Parietal lobe (tissue), 1 donor: Measurements from ENCODE around the gene TBC1D14. TPM values are rescaled to one million over a fixed set of nuclear protein-coding genes. Genes with fewer than 3 reads are reported as not detected.

Experiments
- total RNA-seq: library from RNA; depleted of rRNA; stranded (reverse); fragments of >200 nt; gene quantifications from one replicate; pipeline ENCODE4 v1.2.3, GENCODE V29; 2014

TBC1D14 gene
- 194 TPM for total RNA-seq

GRCh38 chr4:6909113-6909969 is at the start of gene TBC1D14:
TBC1D14 (plus strand) TSS chr4:6909826; CDS start chr4:6923390, 13,564 bp downstream.

GRCh38 chr4:7043284-7044136 is 133.9 kb downstream of the TBC1D14 start, which contains the start of gene TADA2B:
TADA2B (plus strand) TSS chr4:7043372; CDS start chr4:7043580, 208 bp downstream.

GRCh38 chr4:7067452-7068278 is 158.0 kb downstream of the TBC1D14 start, which contains the start of gene GRPEL1:
GRPEL1 (minus strand) TSS chr4:7068064; CDS start chr4:7068032, 32 bp downstream.

Other genes starting within 250 kb of the TBC1D14 start
- gene S100P, start 215.9 kb upstream of the TBC1D14 start, total RNA-seq = 0.31 TPM
- 87.0 TPM for gene MRFAP1L1, start 200.0 kb upstream of the TBC1D14 start, total RNA-seq
- 12.5 TPM for gene BLOC1S4, start 193.7 kb upstream of the TBC1D14 start, total RNA-seq
- gene KIAA0232, start 127.1 kb upstream of the TBC1D14 start, total RNA-seq = 64.8 TPM
- 21.3 TPM for gene TADA2B, start 133.5 kb downstream of the TBC1D14 start, total RNA-seq
- gene GRPEL1, start 158.2 kb downstream of the TBC1D14 start, total RNA-seq = 13.1 TPM